GM18526 (cell line): ENCODE data around the gene SDK1.

Experiments
- POLR2A ChIP-seq: IDR thresholded peaks from 3 replicates; pipeline ENCODE4 v1.6.1; 2011; ENCODE audit not compliant: insufficient read length; ENCODE audit errors: extremely low read depth

The SDK1 gene

GRCh38 chr7:3859431-3859830 is 558.4 kb downstream of the SDK1 start:
- no peak for TF ChIP-seq POLR2A

- no peak for TF ChIP-seq POLR2A
These were observed 559.9 kb downstream of the SDK1 start for GRCh38 chr7:3860932-3861331.

- no peak for TF ChIP-seq POLR2A
These were observed 560.3 kb downstream of the SDK1 start for GRCh38 chr7:3861386-3861785.

GRCh38 chr7:3861941-3862340 is 560.9 kb downstream of the SDK1 start:
- TF ChIP-seq POLR2A, result no peak

GRCh38 chr7:3862774-3863173 is 561.7 kb downstream of the SDK1 start:
- no peak for TF ChIP-seq POLR2A

GRCh38 chr7:3866277-3866676 is 565.2 kb downstream of the SDK1 start:
- TF ChIP-seq POLR2A, result no peak

GRCh38 chr7:3867863-3868262 is 566.8 kb downstream of the SDK1 start:
- no peak for TF ChIP-seq POLR2A

GRCh38 chr7:3879355-3880075 is 578.5 kb downstream of the SDK1 start:
- TF ChIP-seq POLR2A, result no peak

- no peak for TF ChIP-seq POLR2A
These were observed 579.4 kb downstream of the SDK1 start for GRCh38 chr7:3880228-3880987.

- no peak for TF ChIP-seq POLR2A
These were observed 581.7 kb downstream of the SDK1 start for GRCh38 chr7:3882782-3883181.

- no peak for TF ChIP-seq POLR2A
These were observed 583.5 kb downstream of the SDK1 start for GRCh38 chr7:3884543-3884942.

GRCh38 chr7:3887096-3887690 is 586.1 kb downstream of the SDK1 start:
- TF ChIP-seq POLR2A, result no peak

- TF ChIP-seq POLR2A, result no peak
These were observed 587.0 kb downstream of the SDK1 start for GRCh38 chr7:3888096-3888495.

GRCh38 chr7:3892157-3892556 is 591.1 kb downstream of the SDK1 start:
- no peak for TF ChIP-seq POLR2A

- no peak for TF ChIP-seq POLR2A
These were observed 591.6 kb downstream of the SDK1 start for GRCh38 chr7:3892686-3893085.

- no peak for TF ChIP-seq POLR2A
These were observed 592.2 kb downstream of the SDK1 start for GRCh38 chr7:3893151-3893788.
